Glutamatergic neuron (in vitro differentiated cells): ENCODE results near the gene LSS. TPM values are rescaled to one million over a fixed set of nuclear protein-coding genes. Genes with fewer than 3 reads are reported as not detected.
A peak's percentile ranks its signal among the peaks of the same experiment; 100 is the strongest.

Experiments
- DNase-seq: peaks from one replicate; pipeline ENCODE4 v3.0.0; 2022
- H3K27ac Mint-ChIP-seq: one replicate; pipeline ENCODE4 v1.8.0; 2020; ENCODE audit warnings: mild to moderate bottlenecking, mixed read lengths, inconsistent platforms; ENCODE audit not compliant: unreplicated experiment
- H3K27me3 Mint-ChIP-seq: one replicate; pipeline ENCODE4 v1.8.0; 2020; ENCODE audit warnings: mild to moderate bottlenecking, moderate library complexity, mixed read lengths, inconsistent platforms; ENCODE audit not compliant: unreplicated experiment
- H3K36me3 Mint-ChIP-seq: one replicate; pipeline ENCODE4 v1.8.0; 2020; ENCODE audit warnings: mild to moderate bottlenecking, mixed read lengths, inconsistent platforms; ENCODE audit not compliant: unreplicated experiment
- H3K4me1 Mint-ChIP-seq: one replicate; pipeline ENCODE4 v1.8.0; 2020; ENCODE audit warnings: mild to moderate bottlenecking, low read depth, mixed read lengths, inconsistent platforms; ENCODE audit not compliant: unreplicated experiment
- H3K4me3 Mint-ChIP-seq: one replicate; pipeline ENCODE4 v1.8.0; 2020; ENCODE audit warnings: mild to moderate bottlenecking, mixed read lengths, inconsistent platforms; ENCODE audit not compliant: unreplicated experiment
- H3K9me3 Mint-ChIP-seq: one replicate; pipeline ENCODE4 v1.8.0; 2020; ENCODE audit warnings: mild to moderate bottlenecking, moderate library complexity, mixed read lengths, inconsistent platforms; ENCODE audit not compliant: unreplicated experiment
- CTCF ChIP-seq: fragments of 200-600 bp; sonication (generic); IDR thresholded peaks from one replicate; pipeline ENCODE4 v1.5.0; 2021; ENCODE audit not compliant: partially characterized antibody, unreplicated experiment
- total RNA-seq: library from RNA; stranded (reverse); fragmentation: NEBNext Ultra II Directional; extraction: Animal tissue kit (Norgen Biotek cat#: 25700); gene quantifications from one replicate; pipeline ENCODE4 v1.2.1, GENCODE V29; 2021; ENCODE audit not compliant: unreplicated experiment

Gene LSS
- total RNA-seq, 1 donor from 2014 or later: 390 TPM

- H3K27me3 Mint-ChIP-seq: peaks cover 4% of the 10 kb centered on the region
- peak; percentile 50 for DNase-seq
- no peak overlapping the region for H3K27ac Mint-ChIP-seq
These were observed 77.1 kb downstream of the LSS start for GRCh38 chr21:46151261-46151988.

GRCh38 chr21:46150491-46151121 is 78.0 kb downstream of the LSS start:
- H3K4me3 Mint-ChIP-seq: no peak overlapping the region
- DNase-seq: peak; percentile 10
- peaks cover 5% of the 10 kb centered on the region for H3K4me1 Mint-ChIP-seq
- no peak overlapping the region for H3K27ac Mint-ChIP-seq
- no peak for TF ChIP-seq CTCF
- H3K27me3 Mint-ChIP-seq: peaks cover 4% of the 10 kb centered on the region
- no peaks in the 10 kb centered on the region for H3K36me3 Mint-ChIP-seq
- H3K9me3 Mint-ChIP-seq: peaks cover 12% of the 10 kb centered on the region

More at GRCh38 chr21:46151261-46151988, 77.1 kb downstream of the LSS start:
- Mint-ChIP-seq H3K36me3 (no peaks in the 10 kb centered on the region), H3K4me1 (peaks cover 5% of the 10 kb centered on the region), H3K4me3 (no peak overlapping the region), H3K9me3 (peaks cover 15% of the 10 kb centered on the region)
- TF ChIP-seq CTCF: no peak

- Mint-ChIP-seq H3K27me3 (peaks cover 4% of the 10 kb centered on the region), H3K36me3 (no peaks in the 10 kb centered on the region), H3K27ac (no peak overlapping the region), H3K4me3 (no peak overlapping the region), H3K4me1 (peaks cover 5% of the 10 kb centered on the region), H3K9me3 (peaks cover 12% of the 10 kb centered on the region)
- peak; percentile 29 for DNase-seq
- TF ChIP-seq CTCF: no peak
These were observed 78.5 kb downstream of the LSS start for GRCh38 chr21:46150073-46150472.

GRCh38 chr21:46149205-46149901 is 79.2 kb downstream of the LSS start:
- no peak for TF ChIP-seq CTCF
- H3K36me3 Mint-ChIP-seq: no peaks in the 10 kb centered on the region
- peaks cover 12% of the 10 kb centered on the region for H3K9me3 Mint-ChIP-seq
- H3K27ac Mint-ChIP-seq: peak overlapping the region; percentile 4
- peaks cover 5% of the 10 kb centered on the region for H3K4me1 Mint-ChIP-seq
- peak; percentile 14 for DNase-seq
- peaks cover 8% of the 10 kb centered on the region for H3K27me3 Mint-ChIP-seq
- H3K4me3 Mint-ChIP-seq: no peak overlapping the region
